ENCODE results near the gene PDLIM7.
"Not testable (repeated sequence)": the region's sequence is repeated elsewhere in the genome, so short reads cannot be mapped to it uniquely, and the experiment has no call there.

Gene PDLIM7

GRCh38 chr5:177490992-177491391 lies 6.4 kb downstream of the PDLIM7 start:
- no peak overlapping the region for H3K4me3 ChIP-seq (replicated peaks in 1 of 2; ENCODE audit: low read depth in 2 of 2, low read length in 2 of 2)
- TF ChIP-seq, protein P1, sequence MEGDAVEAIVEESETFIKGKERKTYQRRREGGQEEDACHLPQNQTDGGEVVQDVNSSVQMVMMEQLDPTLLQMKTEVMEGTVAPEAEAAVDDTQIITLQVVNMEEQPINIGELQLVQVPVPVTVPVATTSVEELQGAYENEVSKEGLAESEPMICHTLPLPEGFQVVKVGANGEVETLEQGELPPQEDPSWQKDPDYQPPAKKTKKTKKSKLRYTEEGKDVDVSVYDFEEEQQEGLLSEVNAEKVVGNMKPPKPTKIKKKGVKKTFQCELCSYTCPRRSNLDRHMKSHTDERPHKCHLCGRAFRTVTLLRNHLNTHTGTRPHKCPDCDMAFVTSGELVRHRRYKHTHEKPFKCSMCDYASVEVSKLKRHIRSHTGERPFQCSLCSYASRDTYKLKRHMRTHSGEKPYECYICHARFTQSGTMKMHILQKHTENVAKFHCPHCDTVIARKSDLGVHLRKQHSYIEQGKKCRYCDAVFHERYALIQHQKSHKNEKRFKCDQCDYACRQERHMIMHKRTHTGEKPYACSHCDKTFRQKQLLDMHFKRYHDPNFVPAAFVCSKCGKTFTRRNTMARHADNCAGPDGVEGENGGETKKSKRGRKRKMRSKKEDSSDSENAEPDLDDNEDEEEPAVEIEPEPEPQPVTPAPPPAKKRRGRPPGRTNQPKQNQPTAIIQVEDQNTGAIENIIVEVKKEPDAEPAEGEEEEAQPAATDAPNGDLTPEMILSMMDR (IDR thresholded peaks at IDR 0.05; ENCODE audit: low read depth, low read length) = no peak
- no peak for DNase-seq (ENCODE audit: low read depth in 2 of 2)

GRCh38 chr5:177490311-177490991 lies 7.0 kb downstream of the PDLIM7 start:
- no peak overlapping the region for H3K4me3 ChIP-seq (replicated peaks in 1 of 2; ENCODE audit: low read depth in 2 of 2, low read length in 2 of 2)
- DNase-seq (ENCODE audit: low read depth in 2 of 2) = no peak
- TF ChIP-seq, protein P1 (IDR thresholded peaks at IDR 0.05; ENCODE audit: low read depth, low read length) = no peak

- TF ChIP-seq, protein P1 (IDR thresholded peaks at IDR 0.05; ENCODE audit: low read depth, low read length) = no peak
- DNase-seq (ENCODE audit: low read depth in 2 of 2) = no peak
- H3K4me3 ChIP-seq (replicated peaks in 1 of 2; ENCODE audit: low read depth in 2 of 2, low read length in 2 of 2) = no peak overlapping the region
Measured at GRCh38 chr5:177489119-177489716, 8.2 kb downstream of the PDLIM7 start.

GRCh38 chr5:177487975-177488374 lies 9.4 kb downstream of the PDLIM7 start:
- no peak for DNase-seq (ENCODE audit: low read depth in 2 of 2)
- TF ChIP-seq, protein P1 (IDR thresholded peaks at IDR 0.05; ENCODE audit: low read depth, low read length) = no peak
- H3K4me3 ChIP-seq (replicated peaks in 1 of 2; ENCODE audit: low read depth in 2 of 2, low read length in 2 of 2) = no peak overlapping the region

DNA sequence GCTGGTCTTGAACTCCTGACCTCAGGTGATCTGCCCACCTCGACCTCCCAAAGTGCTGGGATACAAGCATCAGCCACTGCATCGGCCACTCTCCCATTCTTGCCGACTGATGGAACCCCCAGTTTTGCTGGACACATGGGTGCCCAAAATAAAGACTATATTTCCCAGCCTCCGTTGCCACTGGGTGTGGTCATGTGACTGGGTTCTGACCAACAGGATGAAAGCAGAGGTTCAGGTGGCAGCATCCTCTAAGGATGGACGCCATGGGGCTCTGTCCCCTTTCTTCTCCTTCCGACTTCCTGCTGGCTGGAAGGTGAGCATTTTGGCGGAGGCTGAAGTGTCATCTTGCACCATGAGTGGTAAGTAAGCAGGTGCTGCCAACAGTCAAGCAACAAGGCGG lies 10.3 kb downstream of the PDLIM7 start:
- TF ChIP-seq, protein P1 (IDR thresholded peaks at IDR 0.05; ENCODE audit: low read depth, low read length) = no peak
- DNase-seq (ENCODE audit: low read depth in 2 of 2) = no peak
- H3K4me3 ChIP-seq (replicated peaks in 1 of 2; ENCODE audit: low read depth in 2 of 2, low read length in 2 of 2) = no peak overlapping the region

GRCh38 chr5:177486256-177486655 lies 11.1 kb downstream of the PDLIM7 start:
- TF ChIP-seq, protein P1 (IDR thresholded peaks at IDR 0.05; ENCODE audit: low read depth, low read length) = no peak
- no peak overlapping the region for H3K4me3 ChIP-seq (replicated peaks in 1 of 2; ENCODE audit: low read depth in 2 of 2, low read length in 2 of 2)
- DNase-seq (ENCODE audit: low read depth in 2 of 2) = no peak

DNA sequence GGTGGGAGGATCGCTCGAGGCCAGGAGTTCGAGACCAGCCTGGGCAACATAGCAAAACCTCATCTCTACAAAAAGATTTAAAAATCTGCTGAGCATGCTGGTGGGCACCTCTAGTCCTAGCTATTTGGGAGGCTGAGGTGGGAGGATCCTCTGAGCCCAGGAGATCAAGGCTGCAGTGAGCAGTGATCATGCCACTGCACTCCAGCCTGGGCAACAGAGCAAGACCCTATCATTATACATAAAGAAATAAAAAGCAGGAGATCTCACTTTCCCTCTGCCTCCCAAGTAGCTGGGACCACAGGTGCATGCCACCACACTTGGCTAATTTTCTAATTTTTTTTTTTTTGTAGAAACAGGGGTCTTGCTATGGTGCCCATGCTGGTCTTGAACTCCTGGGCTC lies 11.7 kb downstream of the PDLIM7 start:
- H3K4me3 ChIP-seq (replicated peaks in 1 of 2; ENCODE audit: low read depth in 2 of 2, low read length in 2 of 2); DNase-seq (ENCODE audit: low read depth in 2 of 2): not testable (repeated sequence)
